Tibial artery (tissue), 4 donors: ENCODE results near the gene IHH.
A peak's percentile ranks its signal among the peaks of the same experiment; 100 is the strongest.

Source experiments
- DNase-seq, 2 donors: peaks; one replicate each; pipeline ENCODE4 v3.0.0-alpha.2; 2019
- H3K27ac ChIP-seq, 2 donors: fragments of 200-600 bp; sonication (generic) in 1 of 2; 1 replicate in 1 of 2; 2 replicates in 1 of 2; pipeline ENCODE4 v1.5.1; 2018 to 2019; ENCODE audit warnings: mild to moderate bottlenecking in 1 of 2
- H3K27me3 ChIP-seq, 2 donors: fragments of 200-600 bp; sonication (generic) in 1 of 2; one replicate each; pipeline versions ENCODE4 v1.5.1 to v1.6.0; 2016 to 2019
- H3K36me3 ChIP-seq, 3 donors: fragments of 200-600 bp; sonication (generic) in 2 of 3; one replicate each; pipeline ENCODE4 v1.5.1; 2016 to 2019; ENCODE audit warnings: mild to moderate bottlenecking in 2 of 3
- H3K4me1 ChIP-seq, 4 donors: fragments of 200-600 bp; sonication (generic) in 2 of 4; 1 replicate in 3 of 4; 2 replicates in 1 of 4; pipeline ENCODE4 v1.5.1; 2016 to 2019
- H3K4me3 ChIP-seq, 2 donors: fragments of 200-600 bp; sonication (generic) in 1 of 2; 1 replicate in 1 of 2; 2 replicates in 1 of 2; pipeline ENCODE4 v1.5.1; 2018 to 2019; ENCODE audit warnings: mild to moderate bottlenecking in 2 of 2
- H3K9me3 ChIP-seq, 3 donors: fragments of 200-600 bp; sonication (generic) in 1 of 3; one replicate each; pipeline ENCODE4 v1.5.1; 2016 to 2019
- intact Hi-C: fragments of 100-400 bp; cut with DNase I; formaldehyde crosslinking; loops from one replicate; pipeline ENCODE4 v1.15.0; 2023; ENCODE audit warnings: low total_unique reads
- TF ChIP-seq, protein P1 (sequence below), 2 experiments: fragments of 200-600 bp in 1 of 2; fragments of 450-650 bp in 1 of 2; IDR thresholded peaks; one replicate each; pipeline ENCODE4 v1.5.1; 2017 to 2019; ENCODE audit warnings: antibody characterized with exemption in 2 of 2, mild to moderate bottlenecking in 1 of 2, moderate library complexity in 1 of 2

The IHH gene

DNA sequence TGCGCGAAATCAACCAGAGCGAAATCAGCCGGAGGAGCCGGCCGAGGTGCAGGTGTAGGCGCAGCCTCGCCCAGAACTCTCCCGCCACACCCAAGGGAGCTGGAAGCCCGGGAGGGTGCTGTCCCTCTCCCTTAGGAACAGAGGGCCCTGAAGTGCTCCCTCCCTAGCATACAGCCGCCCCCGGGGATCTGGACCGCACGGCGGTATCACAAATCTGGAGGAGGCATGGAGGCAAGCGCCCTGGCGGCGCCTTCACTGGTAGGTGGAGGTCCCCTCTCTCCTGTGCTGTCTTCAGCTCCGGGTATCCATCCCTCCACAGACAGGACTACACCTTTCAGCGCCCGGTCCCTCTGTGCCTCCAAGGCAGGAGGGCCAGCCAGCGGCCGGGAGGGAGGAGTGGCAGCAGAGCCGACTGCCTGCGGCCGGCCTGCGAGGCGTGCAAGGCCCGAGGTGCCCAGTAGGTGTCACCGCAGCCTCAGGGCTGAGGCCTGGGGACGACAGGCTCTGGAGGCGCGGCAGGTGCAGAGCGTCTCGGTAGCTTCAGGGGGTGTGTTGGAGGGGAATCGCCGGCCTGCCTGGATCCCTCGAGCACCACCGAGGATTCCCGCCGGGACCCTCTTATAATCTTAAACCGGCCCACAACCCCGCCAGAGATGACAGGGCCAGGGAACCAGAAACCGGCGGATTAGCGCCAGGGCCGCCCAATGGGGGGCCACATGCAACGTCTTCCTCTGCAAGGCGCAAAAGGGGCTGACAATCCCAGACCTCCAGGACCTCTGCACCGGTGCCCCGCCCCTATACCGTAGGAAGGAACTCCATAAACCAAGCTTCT lies 2.8 kb downstream of the IHH start:
- Histone ChIP-seq H3K9me3 (no peaks in the 10 kb centered on the region), H3K27ac (no peak overlapping the region), H3K36me3 (no peaks in the 10 kb centered on the region), H3K27me3 (peaks cover 4 to 85% of the 10 kb centered on the region in 2 donors), H3K4me1 (peaks cover 6 to 42% (median 40%) of the 10 kb centered on the region in 4 donors), H3K4me3 (no peak overlapping the region)
- intact Hi-C loops = loop anchor here (2.0 to 10.0 kb wide), 3 partner anchors 61 to 247 kb away; partner anchors contain the start of gene PTPRN
- TF ChIP-seq, protein P1, sequence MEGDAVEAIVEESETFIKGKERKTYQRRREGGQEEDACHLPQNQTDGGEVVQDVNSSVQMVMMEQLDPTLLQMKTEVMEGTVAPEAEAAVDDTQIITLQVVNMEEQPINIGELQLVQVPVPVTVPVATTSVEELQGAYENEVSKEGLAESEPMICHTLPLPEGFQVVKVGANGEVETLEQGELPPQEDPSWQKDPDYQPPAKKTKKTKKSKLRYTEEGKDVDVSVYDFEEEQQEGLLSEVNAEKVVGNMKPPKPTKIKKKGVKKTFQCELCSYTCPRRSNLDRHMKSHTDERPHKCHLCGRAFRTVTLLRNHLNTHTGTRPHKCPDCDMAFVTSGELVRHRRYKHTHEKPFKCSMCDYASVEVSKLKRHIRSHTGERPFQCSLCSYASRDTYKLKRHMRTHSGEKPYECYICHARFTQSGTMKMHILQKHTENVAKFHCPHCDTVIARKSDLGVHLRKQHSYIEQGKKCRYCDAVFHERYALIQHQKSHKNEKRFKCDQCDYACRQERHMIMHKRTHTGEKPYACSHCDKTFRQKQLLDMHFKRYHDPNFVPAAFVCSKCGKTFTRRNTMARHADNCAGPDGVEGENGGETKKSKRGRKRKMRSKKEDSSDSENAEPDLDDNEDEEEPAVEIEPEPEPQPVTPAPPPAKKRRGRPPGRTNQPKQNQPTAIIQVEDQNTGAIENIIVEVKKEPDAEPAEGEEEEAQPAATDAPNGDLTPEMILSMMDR (IDR thresholded peaks at IDR 0.05) = peak; percentile 93 to 95
- DNase-seq = peak; percentile 47 to 76

DNA sequence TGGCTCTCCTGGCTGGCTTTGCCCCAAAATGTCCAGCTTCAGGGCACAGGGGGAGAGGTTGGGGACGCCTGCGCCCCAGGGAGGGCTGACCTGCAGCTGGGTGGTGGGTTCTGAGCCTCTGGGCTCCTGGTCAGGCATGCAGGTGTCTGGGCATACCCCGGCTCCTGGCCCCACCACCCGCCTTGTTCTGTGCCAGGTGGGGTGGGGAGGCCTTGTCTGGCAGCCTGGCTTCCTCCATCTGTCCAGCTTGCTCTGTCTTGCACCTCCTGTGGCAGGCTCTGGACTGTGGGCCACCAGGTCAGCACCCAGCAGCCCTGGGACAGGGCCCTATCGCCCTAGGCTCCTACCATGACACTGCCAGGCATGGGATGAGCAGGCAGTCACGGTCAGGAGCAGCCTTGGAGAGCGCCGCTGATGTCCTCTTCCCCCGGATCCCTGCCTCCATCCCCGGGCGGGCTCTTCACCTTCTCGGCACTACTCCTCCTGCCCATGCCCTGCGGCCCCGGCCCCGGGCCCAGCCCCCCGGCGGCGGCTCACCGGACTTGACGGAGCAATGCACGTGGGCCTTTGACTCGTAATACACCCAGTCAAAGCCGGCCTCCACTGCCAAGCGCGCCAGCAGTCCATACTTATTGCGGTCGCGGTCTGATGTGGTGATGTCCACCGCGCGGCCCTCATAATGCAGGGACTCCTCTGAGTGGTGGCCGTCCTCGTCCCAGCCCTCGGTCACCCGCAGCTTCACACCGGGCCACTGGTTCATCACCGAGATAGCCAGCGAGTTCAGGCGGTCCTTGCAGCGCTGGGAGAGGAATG lies 3.6 kb downstream of the IHH start:
- H3K27me3 ChIP-seq = peaks cover 4 to 79% of the 10 kb centered on the region in 2 donors
- intact Hi-C loops = loop anchor here (10.0 kb wide), 1 partner anchor 248 kb away; the partner anchor contains the start of gene PTPRN

DNA sequence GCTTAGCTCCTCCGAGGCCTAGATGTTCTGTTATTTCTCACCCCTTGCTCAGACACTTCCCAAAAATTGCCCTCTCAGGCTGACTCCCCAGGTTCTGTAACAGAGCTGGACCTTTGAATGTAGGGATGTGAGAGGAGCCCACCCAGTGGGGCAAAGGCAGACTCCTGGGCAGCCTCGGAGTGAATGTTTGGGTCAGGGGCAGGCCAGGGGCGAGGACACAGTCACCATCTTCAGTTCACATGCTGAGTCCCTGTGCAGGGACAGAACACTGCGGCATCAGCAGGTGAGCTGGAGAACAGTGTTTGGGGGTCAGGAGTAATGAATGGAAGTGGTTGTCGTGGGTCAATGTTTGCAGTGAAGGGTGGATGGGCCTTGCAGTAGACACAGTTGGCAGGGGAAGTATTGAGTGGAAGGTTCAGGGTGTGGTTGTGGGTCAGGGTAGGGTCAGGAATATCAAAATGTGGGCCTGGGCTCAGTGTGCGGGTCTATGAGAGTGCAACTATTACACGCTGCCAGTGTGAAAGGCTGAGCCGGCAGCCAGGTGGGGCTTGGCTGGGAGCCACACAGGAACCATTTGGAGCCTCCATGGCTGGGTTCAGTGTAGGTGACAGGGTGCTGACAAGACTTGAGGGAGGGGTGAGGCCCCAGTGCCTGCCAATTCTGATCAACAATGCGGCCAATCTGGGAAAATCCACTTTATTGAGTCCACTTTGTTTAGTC lies 4.4 kb downstream of the IHH start:
- H3K27me3 ChIP-seq = peaks cover 4 to 76% of the 10 kb centered on the region in 2 donors
- H3K4me3 ChIP-seq = no peak overlapping the region
- peaks cover 6 to 40% (median 39%) of the 10 kb centered on the region in 4 donors for H3K4me1 ChIP-seq
- H3K27ac ChIP-seq = no peak overlapping the region
- H3K36me3 ChIP-seq = no peaks in the 10 kb centered on the region
- no peaks in the 10 kb centered on the region for H3K9me3 ChIP-seq
- TF ChIP-seq, protein P1 (IDR thresholded peaks at IDR 0.05) = no peak
- intact Hi-C loops = loop anchor here (10.0 kb wide), 1 partner anchor 248 kb away; the partner anchor contains the start of gene PTPRN
- DNase-seq = no peak

More for the DNA sequence above, 3.6 kb downstream of the IHH start:
- Histone ChIP-seq H3K4me3 (no peak overlapping the region), H3K36me3 (no peaks in the 10 kb centered on the region), H3K4me1 (peaks cover 6 to 42% (median 40%) of the 10 kb centered on the region in 4 donors), H3K9me3 (no peaks in the 10 kb centered on the region), H3K27ac (no peak overlapping the region)
- TF ChIP-seq, protein P1 (IDR thresholded peaks at IDR 0.05) = no peak
- DNase-seq = no peak

DNA sequence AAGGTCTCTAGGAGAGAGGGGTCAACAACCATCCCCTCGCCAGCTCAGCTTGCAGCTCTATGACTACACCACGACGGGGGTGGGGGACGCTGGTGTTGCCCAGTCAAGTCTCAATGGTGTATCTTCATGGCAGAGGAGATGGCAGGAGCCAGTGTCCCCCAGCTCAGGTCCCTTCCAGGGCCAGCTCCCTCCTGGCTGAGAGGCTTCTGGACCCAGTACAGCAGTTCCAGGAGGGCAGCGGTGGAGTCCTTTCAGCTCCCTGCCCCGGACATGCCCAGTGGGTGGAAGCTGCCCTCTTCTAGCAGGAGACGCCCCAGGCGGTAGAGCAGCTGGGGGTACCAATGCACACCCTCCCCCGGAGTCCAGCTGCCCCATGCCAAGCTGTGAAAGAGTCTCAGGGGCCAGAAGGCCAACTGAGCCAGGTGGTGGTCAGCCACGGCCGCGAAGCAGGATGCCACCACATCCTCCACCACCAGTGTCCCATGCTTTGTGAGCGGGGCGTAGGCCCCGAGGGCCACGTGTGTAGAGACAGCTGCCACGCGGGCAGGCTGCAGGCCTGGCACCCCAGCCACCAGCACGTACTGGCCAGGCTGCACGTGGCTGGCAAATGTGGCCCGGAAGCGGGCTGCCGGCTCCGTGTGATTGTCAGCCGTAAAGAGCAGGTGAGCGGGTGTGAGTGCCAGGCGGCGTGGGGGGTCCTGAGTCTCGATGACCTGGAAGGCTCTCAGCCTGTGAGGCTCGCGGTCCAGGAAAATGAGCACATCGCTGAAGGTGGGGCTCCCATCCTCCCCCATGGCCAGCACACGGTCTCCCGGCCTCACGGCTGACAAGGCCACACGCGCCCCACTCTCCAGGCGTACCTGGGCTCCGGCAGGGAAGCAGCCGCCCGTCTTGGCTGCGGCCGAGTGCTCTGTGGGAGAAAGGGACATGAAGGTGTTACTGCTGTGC lies 5.5 kb downstream of the IHH start:
- Histone ChIP-seq H3K9me3 (no peaks in the 10 kb centered on the region), H3K27me3 (peaks cover 4 to 75% of the 10 kb centered on the region in 2 donors), H3K27ac (no peak overlapping the region), H3K4me1 (peaks cover 6 to 30% (median 29%) of the 10 kb centered on the region in 4 donors), H3K4me3 (no peak overlapping the region), H3K36me3 (no peaks in the 10 kb centered on the region)
- TF ChIP-seq, protein P1 (IDR thresholded peaks at IDR 0.05) = no peak
- DNase-seq = no peak
- intact Hi-C loops = loop anchor here (10.0 kb wide), 1 partner anchor 250 kb away; the partner anchor contains the start of gene PTPRN
